Urothelium cell line (cell line): ENCODE data around the gene SLC9A9.

Source experiments
- DNase-seq: peaks from one replicate; pipeline ENCODE4 v3.0.0; 2011; ENCODE audit warnings: low spot score, mixed read lengths
- FAIRE-seq: peaks from 2 replicates; lab custom pipeline; 2011; peaks lifted over from hg19 to GRCh38; lab: Jason Lieb, UNC

Gene SLC9A9

GRCh38 chr3:143763564-143764162 is 84.6 kb downstream of the SLC9A9 start:
- DNase-seq (no peak), FAIRE-seq (no peak)

DNA sequence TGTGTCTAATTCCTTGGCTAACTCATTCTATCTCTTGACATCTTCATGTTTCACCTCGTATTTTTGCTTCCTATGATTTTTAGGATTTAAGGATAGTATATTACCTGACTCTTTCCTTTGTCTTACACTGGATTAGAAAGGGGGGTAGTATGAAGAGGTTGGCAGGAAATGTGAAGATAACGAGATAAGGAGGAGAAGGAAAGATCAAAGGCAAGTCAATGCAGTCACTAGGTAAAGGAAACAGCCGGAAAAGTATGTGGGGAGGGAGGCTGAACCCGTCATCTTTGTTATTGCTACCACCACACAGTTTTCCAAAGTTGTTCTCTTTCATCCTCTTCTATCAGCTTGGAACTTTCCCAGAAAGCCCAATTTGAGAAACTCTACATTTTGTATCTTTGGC is 90.6 kb downstream of the SLC9A9 start:
- DNase-seq: no peak
- FAIRE-seq: no peak

DNA sequence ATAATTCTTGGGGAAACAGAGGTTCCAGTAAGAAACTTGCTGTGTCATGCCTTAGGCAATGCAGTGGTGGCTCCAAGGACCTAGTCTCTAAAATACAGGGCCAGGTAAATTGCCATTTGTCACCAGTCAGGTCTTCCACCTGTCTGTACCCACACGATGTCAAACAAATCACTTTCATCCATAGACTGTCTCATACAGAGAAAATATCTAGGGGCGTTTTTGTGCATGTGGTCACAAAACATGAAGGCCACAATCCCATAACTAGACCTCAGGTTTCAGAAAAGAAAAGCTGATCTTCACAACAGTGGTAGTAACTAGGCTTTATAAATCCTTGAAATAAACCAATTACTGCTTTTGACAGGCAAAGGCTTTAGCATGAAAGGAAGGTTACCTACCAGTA is 92.3 kb downstream of the SLC9A9 start:
- no peak for DNase-seq
- no peak for FAIRE-seq

- DNase-seq (no peak), FAIRE-seq (no peak)
These were observed 94.2 kb downstream of the SLC9A9 start for GRCh38 chr3:143754090-143754489.

DNA sequence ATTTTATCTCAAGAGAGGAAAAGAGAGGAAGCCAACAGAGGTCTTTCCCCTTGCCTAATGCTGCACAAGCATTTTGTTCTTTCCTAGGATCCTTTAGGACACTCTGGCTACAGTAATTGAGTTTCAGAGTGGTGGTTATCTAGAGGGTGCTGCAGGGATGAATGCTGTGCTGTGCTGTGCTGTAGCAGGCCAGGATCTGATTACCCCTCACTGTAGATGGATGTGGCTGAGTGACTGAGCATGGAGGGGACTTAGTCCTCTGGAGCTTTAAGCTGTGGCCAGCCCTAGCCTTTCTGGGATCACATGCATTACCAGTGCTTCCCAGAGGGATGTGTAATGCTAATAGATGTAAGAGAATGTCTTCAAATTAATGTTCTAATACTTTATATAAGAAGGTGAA is 94.8 kb downstream of the SLC9A9 start:
- no peak for FAIRE-seq

GRCh38 chr3:143753006-143753405 is 95.3 kb downstream of the SLC9A9 start:
- FAIRE-seq: no peak
- DNase-seq: no peak

More for the DNA sequence above, 94.8 kb downstream of the SLC9A9 start:
- no peak for DNase-seq

GRCh38 chr3:143751643-143752178 is 96.6 kb downstream of the SLC9A9 start:
- FAIRE-seq: no peak
- DNase-seq: no peak

- DNase-seq (no peak), FAIRE-seq (no peak)
These were observed 97.4 kb downstream of the SLC9A9 start for GRCh38 chr3:143750841-143751240.

GRCh38 chr3:143749926-143750325 is 98.3 kb downstream of the SLC9A9 start:
- DNase-seq (no peak), FAIRE-seq (no peak)

- FAIRE-seq: no peak
- DNase-seq: no peak
These were observed 111.2 kb downstream of the SLC9A9 start for GRCh38 chr3:143737065-143737464.

- no peak for DNase-seq
- no peak for FAIRE-seq
These were observed 111.9 kb downstream of the SLC9A9 start for GRCh38 chr3:143736205-143736997.

- no peak for FAIRE-seq
- no peak for DNase-seq
These were observed 116.5 kb downstream of the SLC9A9 start for GRCh38 chr3:143731776-143732175.

- FAIRE-seq: no peak
These were observed 116.9 kb downstream of the SLC9A9 start for GRCh38 chr3:143731320-143731719.

DNA sequence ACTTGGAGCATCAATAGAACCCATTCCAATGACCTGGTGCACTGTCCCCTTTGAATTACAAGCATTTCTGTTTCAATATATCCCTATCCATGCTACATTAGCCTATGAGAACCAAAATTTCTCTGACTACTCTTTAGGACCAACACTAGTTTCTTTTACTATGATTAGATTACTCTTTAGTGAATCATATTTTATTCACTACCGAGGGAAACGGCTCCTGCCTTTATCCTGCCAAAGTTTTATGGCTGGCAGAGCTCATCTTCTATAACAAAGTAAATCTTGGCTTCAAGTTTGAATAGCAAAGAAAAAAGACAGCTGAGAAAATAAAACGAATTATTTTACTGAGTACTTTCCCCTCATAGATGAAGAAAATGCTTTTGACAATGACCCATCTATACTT is 120.9 kb downstream of the SLC9A9 start:
- FAIRE-seq (no peak), DNase-seq (no peak)

More at GRCh38 chr3:143731320-143731719, 116.9 kb downstream of the SLC9A9 start:
- DNase-seq: no peak

- FAIRE-seq (no peak), DNase-seq (no peak)
These were observed 121.5 kb downstream of the SLC9A9 start for GRCh38 chr3:143726727-143727126.

DNA sequence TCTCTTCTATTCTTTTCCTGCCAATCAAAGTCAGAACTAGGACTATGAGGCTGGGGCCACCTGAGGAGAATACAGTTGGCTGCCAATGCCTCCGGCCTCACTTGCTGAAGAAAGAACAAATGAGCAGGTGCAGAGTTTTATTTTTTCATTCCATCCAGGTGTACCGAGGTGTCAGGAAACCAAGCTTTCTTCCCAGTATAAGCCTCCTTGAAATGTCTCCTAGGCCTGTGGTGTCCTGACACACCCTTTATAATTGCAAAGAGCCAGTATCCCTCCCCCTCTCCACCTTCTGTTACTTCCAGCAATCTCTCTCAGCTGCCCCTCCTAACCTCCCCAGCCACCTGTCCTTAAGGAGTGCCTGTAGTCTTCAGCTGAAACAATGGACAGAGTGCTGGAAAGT is 127.9 kb downstream of the SLC9A9 start:
- no peak for FAIRE-seq

GRCh38 chr3:143718463-143718862 is 129.8 kb downstream of the SLC9A9 start:
- FAIRE-seq (no peak), DNase-seq (no peak)

More for the DNA sequence above, 127.9 kb downstream of the SLC9A9 start:
- DNase-seq: no peak

GRCh38 chr3:143716731-143717130 is 131.5 kb downstream of the SLC9A9 start:
- DNase-seq: no peak

DNA sequence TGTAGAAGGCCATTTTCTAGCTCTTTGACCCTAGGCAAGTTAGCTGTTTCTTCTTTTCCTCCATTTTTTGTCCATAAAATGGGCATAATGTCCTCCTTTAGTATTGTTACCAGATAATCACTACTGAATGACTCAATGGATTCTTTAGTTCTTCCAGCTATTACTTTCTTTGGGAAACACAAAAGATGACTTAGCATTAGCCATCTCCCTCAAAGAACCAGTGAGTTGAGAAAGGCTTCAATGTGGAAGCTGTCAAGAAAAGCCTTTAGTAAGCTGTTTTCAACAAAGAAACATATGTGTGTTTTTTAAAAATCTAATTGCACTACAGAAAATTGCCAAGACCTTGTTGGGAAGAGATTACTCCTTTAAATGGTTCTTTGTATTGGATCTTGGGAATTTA is 135.7 kb downstream of the SLC9A9 start:
- FAIRE-seq (no peak), DNase-seq (no peak)

More at GRCh38 chr3:143716731-143717130, 131.5 kb downstream of the SLC9A9 start:
- no peak for FAIRE-seq

- DNase-seq (no peak), FAIRE-seq (no peak)
These were observed 140.4 kb downstream of the SLC9A9 start for GRCh38 chr3:143707848-143708247.

- FAIRE-seq (no peak), DNase-seq (no peak)
These were observed 147.8 kb downstream of the SLC9A9 start for GRCh38 chr3:143700431-143700975.

DNA sequence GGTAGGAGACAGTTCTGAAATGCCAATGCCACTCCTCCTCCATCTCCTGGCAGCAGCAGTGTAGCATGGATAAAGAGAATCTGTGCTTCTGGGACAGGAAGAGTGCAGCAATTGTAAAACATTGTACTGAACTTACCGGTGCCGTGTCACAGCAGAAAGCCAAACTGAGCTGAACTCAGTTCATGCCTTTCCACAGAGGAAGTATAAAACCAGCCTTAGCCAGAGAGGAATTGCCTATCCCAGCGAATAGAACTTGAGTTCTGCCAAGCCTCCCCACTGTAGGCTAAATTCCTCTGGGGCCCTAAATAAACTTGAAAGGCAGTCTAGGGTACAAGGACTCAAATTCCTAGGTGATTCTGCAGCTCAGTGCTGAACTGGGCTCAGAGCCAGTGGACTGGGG is 148.8 kb downstream of the SLC9A9 start:
- DNase-seq (no peak), FAIRE-seq (no peak)
